ENCODE results near the gene PAX2.

DNA sequence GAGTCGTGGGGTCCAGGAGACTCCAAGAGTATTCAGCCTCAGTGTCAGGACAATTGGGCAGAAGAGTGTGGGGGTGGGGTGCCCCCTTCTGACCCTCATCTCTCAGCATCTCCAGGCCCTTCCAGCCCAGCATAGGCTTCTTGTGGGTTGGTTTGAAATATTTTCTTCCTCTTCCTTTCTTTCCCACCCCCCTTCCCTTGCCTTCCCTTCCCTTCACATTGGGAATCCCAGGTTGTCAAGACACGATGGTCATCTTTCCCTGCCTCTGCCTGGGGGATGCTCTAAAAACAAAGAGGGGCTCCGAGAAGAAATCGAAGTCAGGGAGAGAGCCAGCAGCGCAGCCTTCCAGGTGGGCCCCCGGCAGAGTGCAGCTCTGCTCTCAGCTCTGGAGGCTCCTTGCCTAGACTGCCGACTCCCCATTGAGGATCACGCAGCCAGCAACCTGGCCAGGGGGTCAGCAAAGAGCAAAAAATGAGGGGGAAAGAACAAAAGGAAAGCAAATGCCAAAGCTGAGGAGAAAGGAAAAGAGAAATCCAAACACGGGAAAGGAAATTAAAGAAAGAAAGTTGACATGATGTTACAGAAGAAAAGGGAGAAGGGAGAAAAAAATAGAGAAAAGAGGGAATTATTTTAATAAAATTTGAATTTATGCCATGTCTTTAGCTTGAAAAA is 1.5 kb downstream of the PAX2 start:
- TF ChIP-seq, protein P1, sequence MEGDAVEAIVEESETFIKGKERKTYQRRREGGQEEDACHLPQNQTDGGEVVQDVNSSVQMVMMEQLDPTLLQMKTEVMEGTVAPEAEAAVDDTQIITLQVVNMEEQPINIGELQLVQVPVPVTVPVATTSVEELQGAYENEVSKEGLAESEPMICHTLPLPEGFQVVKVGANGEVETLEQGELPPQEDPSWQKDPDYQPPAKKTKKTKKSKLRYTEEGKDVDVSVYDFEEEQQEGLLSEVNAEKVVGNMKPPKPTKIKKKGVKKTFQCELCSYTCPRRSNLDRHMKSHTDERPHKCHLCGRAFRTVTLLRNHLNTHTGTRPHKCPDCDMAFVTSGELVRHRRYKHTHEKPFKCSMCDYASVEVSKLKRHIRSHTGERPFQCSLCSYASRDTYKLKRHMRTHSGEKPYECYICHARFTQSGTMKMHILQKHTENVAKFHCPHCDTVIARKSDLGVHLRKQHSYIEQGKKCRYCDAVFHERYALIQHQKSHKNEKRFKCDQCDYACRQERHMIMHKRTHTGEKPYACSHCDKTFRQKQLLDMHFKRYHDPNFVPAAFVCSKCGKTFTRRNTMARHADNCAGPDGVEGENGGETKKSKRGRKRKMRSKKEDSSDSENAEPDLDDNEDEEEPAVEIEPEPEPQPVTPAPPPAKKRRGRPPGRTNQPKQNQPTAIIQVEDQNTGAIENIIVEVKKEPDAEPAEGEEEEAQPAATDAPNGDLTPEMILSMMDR (conservative IDR thresholded peaks at IDR 0.05): no peak
- no peak for TF ChIP-seq EZH2 (IDR thresholded peaks at IDR 0.05; ENCODE audit: low read depth)

Data from PC-9 (cell line).